AG04450 (cell line): ENCODE data around the gene DPYSL4. TPM values are rescaled to one million over a fixed set of nuclear protein-coding genes. Genes with fewer than 3 reads are reported as not detected.

Experiments used
- CTCF ChIA-PET: fragments of 300-600, 350-600 bp; formaldehyde crosslinking; extraction: SDS; loops from one replicate; lab custom pipeline; 2022; ENCODE audit warnings: antibody characterized with exemption, inconsistent platforms; lab: Charles Lee
- POLR2A ChIA-PET: fragments of 350-600 bp; formaldehyde crosslinking; extraction: SDS; loops from one replicate; lab custom pipeline; 2021; ENCODE audit warnings: antibody characterized with exemption, inconsistent platforms; lab: Yijun Ruan, JAX
- DNase-seq: peaks from one replicate; pipeline ENCODE4 v3.0.0-alpha.2; 2011; ENCODE audit warnings: low read depth, low spot score
- H3K27ac ChIP-seq: one replicate; pipeline ENCODE4 v1.5.1; 2012; ENCODE audit warnings: low read depth, low read length, control low read depth
- H3K27me3 ChIP-seq: one replicate; pipeline ENCODE4 v1.6.0; 2012; ENCODE audit warnings: low read length; ENCODE audit not compliant: control insufficient read depth, insufficient read depth
- H3K4me3 ChIP-seq: 2 replicates; pipeline ENCODE4 v1.5.1; 2011; ENCODE audit warnings: mild to moderate bottlenecking, low read depth, low read length, control low read depth
- H3K9me3 ChIP-seq: 2 replicates; pipeline ENCODE4 v1.5.1; 2012; ENCODE audit warnings: low read length; ENCODE audit not compliant: control insufficient read depth, insufficient read depth
- polyA plus RNA-seq: library from polyadenylated mRNA; depleted of rRNA; stranded (reverse); fragments of >200 nt; gene quantifications from 2 replicates; pipeline ENCODE4 v1.2.3, GENCODE V29; 2011
- TF ChIP-seq, protein P1 (sequence below): IDR thresholded peaks from 2 replicates; pipeline ENCODE4 v1.5.1; 2011; ENCODE audit warnings: low read depth, low read length, control low read depth, inconsistent platforms

Gene DPYSL4
- polyA plus RNA-seq, 1 experiment, result 9.0 TPM

DNA sequence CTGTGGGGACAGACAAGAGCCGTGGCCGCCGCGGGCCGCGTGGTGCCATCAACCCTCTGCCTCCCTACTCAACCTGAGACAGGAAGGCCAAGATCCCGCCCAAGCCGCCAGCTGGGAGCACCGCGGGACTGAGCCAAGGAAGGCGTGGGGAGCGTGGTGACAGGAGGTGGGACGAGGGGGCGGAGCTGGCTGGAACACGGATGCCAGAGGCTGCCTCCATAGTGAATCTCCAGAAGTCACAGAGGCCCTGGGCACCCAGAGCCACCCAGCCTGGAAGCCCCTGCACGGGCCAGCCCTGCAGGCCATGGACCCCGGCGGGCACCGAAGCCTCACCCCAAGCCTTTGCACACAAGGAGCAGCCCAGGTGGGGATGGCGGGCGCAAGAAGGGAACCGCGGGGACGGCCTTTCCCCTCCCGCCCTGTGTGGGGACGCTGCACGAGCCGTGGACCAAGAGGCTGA lies 18.1 kb upstream of the DPYSL4 start:
- CTCF ChIA-PET, result no interaction called here
- peaks cover 11% of the 10 kb centered on the region for H3K27me3 ChIP-seq
- no peak overlapping the region for H3K4me3 ChIP-seq
- POLR2A ChIA-PET, result no interaction called here
- H3K9me3 ChIP-seq, result peaks cover 14% of the 10 kb centered on the region
- no peak for DNase-seq
- no peak overlapping the region for H3K27ac ChIP-seq
- TF ChIP-seq, protein P1, sequence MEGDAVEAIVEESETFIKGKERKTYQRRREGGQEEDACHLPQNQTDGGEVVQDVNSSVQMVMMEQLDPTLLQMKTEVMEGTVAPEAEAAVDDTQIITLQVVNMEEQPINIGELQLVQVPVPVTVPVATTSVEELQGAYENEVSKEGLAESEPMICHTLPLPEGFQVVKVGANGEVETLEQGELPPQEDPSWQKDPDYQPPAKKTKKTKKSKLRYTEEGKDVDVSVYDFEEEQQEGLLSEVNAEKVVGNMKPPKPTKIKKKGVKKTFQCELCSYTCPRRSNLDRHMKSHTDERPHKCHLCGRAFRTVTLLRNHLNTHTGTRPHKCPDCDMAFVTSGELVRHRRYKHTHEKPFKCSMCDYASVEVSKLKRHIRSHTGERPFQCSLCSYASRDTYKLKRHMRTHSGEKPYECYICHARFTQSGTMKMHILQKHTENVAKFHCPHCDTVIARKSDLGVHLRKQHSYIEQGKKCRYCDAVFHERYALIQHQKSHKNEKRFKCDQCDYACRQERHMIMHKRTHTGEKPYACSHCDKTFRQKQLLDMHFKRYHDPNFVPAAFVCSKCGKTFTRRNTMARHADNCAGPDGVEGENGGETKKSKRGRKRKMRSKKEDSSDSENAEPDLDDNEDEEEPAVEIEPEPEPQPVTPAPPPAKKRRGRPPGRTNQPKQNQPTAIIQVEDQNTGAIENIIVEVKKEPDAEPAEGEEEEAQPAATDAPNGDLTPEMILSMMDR, result no peak

DNA sequence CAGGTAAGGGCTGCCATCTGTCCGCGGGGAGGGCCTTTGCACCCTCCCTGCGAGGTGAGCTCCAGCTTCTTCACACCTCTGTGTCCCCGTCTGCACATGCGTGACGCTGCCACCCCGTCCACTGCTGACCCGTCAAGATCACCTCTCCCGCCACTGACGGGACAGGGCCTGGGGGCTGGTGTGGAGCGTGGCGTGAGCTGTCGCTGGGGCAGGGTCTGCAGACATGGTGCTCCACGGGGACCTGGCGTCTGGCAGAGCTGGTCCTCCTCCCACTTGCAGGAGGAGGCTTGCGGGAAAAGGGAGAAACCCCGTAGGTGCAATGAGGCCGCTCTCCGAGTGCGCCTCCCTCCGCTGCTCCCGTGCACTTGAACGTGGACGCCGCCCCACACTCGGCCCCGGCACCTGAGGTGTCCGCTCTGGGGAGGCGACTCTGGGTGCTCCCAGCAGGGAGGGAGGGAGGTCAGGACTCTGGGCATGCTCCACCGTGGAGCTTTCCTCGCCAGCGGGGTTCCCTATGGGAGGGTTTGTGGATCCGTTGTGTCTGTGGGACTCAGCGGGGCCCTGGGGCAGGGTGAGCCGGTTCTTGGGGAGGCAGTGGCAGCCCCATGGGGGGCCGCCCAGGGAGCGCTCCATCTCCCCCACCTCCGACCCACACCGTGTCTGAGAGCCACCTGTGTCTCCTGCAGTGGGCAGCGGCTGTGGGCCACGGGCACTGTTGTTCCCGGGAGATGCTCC lies 17.6 kb upstream of the DPYSL4 start:
- CTCF ChIA-PET, result no interaction called here

DNA sequence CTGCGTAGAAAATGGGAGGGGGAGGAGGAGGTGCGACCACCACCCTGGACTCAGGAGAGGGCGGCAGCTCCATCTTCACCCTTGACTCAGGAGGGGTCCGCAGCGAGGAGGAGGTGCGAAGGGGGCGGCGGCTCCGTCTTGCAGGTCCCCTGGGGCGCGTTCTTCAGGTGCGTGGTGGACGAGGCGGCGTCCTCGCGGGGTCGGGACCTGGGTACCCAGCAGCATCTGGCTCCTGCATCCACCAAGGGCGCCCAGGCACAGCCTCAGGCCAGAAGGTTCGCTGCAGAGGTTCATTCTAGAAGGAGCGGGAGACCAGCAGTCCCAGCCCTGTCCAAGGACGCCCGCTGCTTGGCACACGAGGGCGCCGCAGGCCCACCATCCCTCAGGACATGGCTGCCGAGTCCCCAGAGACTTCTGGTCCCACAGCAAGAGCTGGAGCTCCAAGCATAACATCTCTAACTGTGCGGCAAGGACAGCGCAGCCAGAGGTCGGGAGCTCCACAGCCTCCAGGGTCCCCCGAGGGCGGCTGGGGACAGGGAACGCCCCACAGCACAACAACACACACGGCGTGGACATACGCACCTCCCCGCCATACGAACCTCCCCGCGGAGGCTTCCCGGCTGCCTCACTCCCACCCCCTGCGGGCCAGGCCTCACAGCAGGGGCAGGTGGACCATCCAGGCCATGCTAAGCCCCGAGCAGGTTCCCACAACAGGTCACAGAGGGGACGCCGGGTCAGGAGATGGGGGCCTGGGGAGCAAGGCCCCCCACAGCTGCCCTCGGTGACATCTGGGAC lies 16.8 kb upstream of the DPYSL4 start:
- DNase-seq, result no peak
- Histone ChIP-seq H3K27ac (no peak overlapping the region), H3K4me3 (no peak overlapping the region), H3K9me3 (peaks cover 19% of the 10 kb centered on the region), H3K27me3 (peaks cover 9% of the 10 kb centered on the region)
- ChIA-PET POLR2A (no interaction called here), CTCF (no interaction called here)
- TF ChIP-seq, protein P1, result no peak

More for the DNA sequence above, 17.6 kb upstream of the DPYSL4 start:
- H3K4me3 ChIP-seq, result no peak overlapping the region
- no peak overlapping the region for H3K27ac ChIP-seq
- peaks cover 17% of the 10 kb centered on the region for H3K9me3 ChIP-seq
- no peak for DNase-seq
- H3K27me3 ChIP-seq, result peaks cover 11% of the 10 kb centered on the region
- POLR2A ChIA-PET, result no interaction called here
- TF ChIP-seq, protein P1, result no peak

DNA sequence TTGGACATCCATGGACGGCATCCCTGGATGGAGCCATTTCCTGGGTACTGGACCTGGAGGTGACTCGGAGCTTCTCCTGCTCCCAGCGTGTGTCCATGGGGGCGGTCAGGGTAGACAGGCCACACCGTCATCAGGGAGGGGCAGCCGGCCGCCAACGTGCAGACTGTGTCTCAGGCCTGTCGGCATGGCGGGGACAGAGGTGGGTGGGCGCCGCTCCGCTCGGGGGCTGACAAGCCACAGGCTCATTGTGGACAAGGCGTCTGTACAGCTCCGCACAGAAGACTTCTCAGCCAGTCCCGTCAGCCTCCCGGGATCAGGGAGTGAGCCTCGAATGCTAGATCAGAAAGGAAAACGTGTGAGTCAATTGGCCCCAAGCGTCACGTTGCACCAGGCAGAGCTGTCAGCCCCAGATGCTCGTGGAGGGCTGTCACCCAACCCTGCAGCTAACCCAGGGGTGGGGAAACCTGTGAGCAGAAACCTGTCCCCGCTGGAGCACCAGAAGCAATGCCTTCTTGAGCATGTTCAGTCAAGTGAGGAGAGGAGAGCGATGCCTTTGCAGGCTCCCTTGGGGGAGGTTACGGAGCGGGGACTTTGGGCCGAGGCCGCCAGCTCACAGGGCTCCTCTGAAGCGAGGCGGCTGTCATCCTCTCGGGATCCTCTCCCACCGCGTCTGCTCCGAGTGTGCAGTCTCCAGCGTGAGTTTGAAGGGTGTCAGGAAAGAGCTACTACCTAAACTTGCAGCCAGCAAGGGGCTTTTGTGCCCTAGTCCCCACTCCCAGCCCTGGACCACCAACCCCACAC lies 16.0 kb upstream of the DPYSL4 start:
- Histone ChIP-seq H3K27ac (no peak overlapping the region), H3K27me3 (peaks cover 3% of the 10 kb centered on the region), H3K9me3 (peaks cover 19% of the 10 kb centered on the region), H3K4me3 (no peak overlapping the region)
- TF ChIP-seq, protein P1, result no peak
- DNase-seq, result no peak
- CTCF ChIA-PET, result interaction anchor here (0.9 kb wide), 1 partner anchor 285 kb away, joined by 4 read pairs; no protein-coding TSS in a partner anchor
- POLR2A ChIA-PET, result no interaction called here
